ENCODE data around the gene EFCAB8.

- TF ChIP-seq, protein P1, sequence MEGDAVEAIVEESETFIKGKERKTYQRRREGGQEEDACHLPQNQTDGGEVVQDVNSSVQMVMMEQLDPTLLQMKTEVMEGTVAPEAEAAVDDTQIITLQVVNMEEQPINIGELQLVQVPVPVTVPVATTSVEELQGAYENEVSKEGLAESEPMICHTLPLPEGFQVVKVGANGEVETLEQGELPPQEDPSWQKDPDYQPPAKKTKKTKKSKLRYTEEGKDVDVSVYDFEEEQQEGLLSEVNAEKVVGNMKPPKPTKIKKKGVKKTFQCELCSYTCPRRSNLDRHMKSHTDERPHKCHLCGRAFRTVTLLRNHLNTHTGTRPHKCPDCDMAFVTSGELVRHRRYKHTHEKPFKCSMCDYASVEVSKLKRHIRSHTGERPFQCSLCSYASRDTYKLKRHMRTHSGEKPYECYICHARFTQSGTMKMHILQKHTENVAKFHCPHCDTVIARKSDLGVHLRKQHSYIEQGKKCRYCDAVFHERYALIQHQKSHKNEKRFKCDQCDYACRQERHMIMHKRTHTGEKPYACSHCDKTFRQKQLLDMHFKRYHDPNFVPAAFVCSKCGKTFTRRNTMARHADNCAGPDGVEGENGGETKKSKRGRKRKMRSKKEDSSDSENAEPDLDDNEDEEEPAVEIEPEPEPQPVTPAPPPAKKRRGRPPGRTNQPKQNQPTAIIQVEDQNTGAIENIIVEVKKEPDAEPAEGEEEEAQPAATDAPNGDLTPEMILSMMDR (IDR thresholded peaks at IDR 0.05; ENCODE audit: low read length): no peak
- no peak for TF ChIP-seq EZH2 (IDR thresholded peaks at IDR 0.05; ENCODE audit: borderline replicate concordance, low read length)
These were observed 51.3 kb downstream of the EFCAB8 start for GRCh38 chr20:32909896-32910571.
